ENCODE data around the gene UQCRQ.

UQCRQ gene

DNA sequence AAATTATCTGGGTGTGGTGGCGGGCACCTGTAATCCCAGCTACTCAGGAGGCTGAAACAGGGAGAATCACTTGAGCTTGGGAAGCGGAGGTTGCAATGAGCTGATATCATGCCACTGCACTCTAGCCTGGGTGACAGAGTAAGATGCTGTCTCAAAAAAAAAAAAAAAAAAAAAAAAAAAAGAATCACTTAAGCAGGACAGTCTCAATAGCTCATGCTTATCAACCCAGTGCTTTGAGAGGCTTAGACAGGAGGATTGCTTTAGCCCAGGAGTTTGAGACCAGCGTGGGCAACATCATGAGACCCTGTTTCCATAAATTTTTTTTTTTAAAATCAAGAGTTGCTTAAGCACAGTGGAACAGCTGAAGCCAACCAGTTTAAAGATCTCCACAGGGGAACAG, 49.6 kb downstream of the UQCRQ start:
- DNase-seq: no peak

All from activated CD4-positive, CD25-positive, alpha-beta regulatory T cell (primary cell).